Neural cell (in vitro differentiated cells): ENCODE data around the gene MTX1. TPM values are rescaled to one million over a fixed set of nuclear protein-coding genes. Genes with fewer than 3 reads are reported as not detected.

Experiments used
- H2AFZ ChIP-seq: fragments of 200-600, 300-800 bp; sonication (generic), shearing (Covaris generic); 2 replicates; pipeline ENCODE4 v1.6.0; 2014; ENCODE audit warnings: low read depth, mild to moderate bottlenecking, antibody characterized with exemption, low read length, moderate library complexity
- H3F3A ChIP-seq: fragments of 200-600 bp; shearing (Covaris generic); 2 replicates; pipeline ENCODE4 v1.6.1; 2016; ENCODE audit warnings: mild to moderate bottlenecking, moderate library complexity, mixed read lengths, antibody characterized with exemption, low read length; ENCODE audit not compliant: insufficient read depth, poor library complexity, severe bottlenecking
- H3K27ac ChIP-seq: fragments of 200-600, 300-800 bp; sonication (generic), shearing (Covaris generic); 2 replicates; pipeline ENCODE4 v1.5.1; 2014; ENCODE audit warnings: mild to moderate bottlenecking, low read length, moderate library complexity
- H3K27me3 ChIP-seq: fragments of 300-800, 200-600 bp; sonication (generic), shearing (Covaris generic); 2 replicates; pipeline ENCODE4 v1.6.0; 2014; ENCODE audit warnings: mild to moderate bottlenecking, low read depth, low read length, moderate library complexity; ENCODE audit not compliant: insufficient read depth
- H3K36me3 ChIP-seq: fragments of 300-800, 200-600 bp; sonication (generic), shearing (Covaris generic); 2 replicates; pipeline ENCODE4 v1.5.1; 2014; ENCODE audit warnings: mild to moderate bottlenecking, antibody characterized with exemption, low read length, moderate library complexity; ENCODE audit not compliant: insufficient read depth
- H3K4me2 ChIP-seq: fragments of 300-800, 200-600 bp; sonication (generic), shearing (Covaris generic); 2 replicates; pipeline ENCODE4 v1.6.0; 2014; ENCODE audit warnings: mild to moderate bottlenecking, low read length
- H3K4me3 ChIP-seq: fragments of 300-800, 200-600 bp; sonication (generic), shearing (Covaris generic); 2 replicates; pipeline ENCODE4 v1.5.1; 2014; ENCODE audit warnings: mild to moderate bottlenecking, low read length, moderate library complexity
- H3K79me2 ChIP-seq: fragments of 200-600 bp; shearing (Covaris generic); replicated peaks from 2 replicates; pipeline ENCODE4 v1.6.0; 2014; ENCODE audit warnings: mild to moderate bottlenecking, low read length, moderate library complexity; ENCODE audit not compliant: insufficient read depth
- H3K9ac ChIP-seq: fragments of 300-800, 200-600 bp; sonication (generic), shearing (Covaris generic); 2 replicates; pipeline ENCODE4 v1.6.1; 2016; ENCODE audit warnings: mild to moderate bottlenecking, low read length, mixed read lengths
- H3K9me2 ChIP-seq: fragments of 200-600 bp; shearing (Covaris generic); 2 replicates; pipeline ENCODE4 v1.6.1; 2016; ENCODE audit warnings: mild to moderate bottlenecking, low read length, mixed read lengths; ENCODE audit not compliant: insufficient read depth
- H3K9me3 ChIP-seq: fragments of 200-600, 300-800 bp; sonication (generic), shearing (Covaris generic); 2 replicates; pipeline ENCODE4 v1.6.1; 2016; ENCODE audit warnings: mild to moderate bottlenecking, mixed run types, low read length, moderate library complexity, mixed read lengths
- H4K20me1 ChIP-seq: fragments of 200-600 bp; shearing (Covaris generic); 2 replicates; pipeline ENCODE4 v1.6.1; 2016; ENCODE audit warnings: mild to moderate bottlenecking, mixed run types; ENCODE audit not compliant: insufficient read depth
- EP300 ChIP-seq: fragments of 450-650 bp; conservative IDR thresholded peaks from 2 replicates; pipeline ENCODE4 v1.6.1; 2014; ENCODE audit warnings: antibody characterized with exemption, mild to moderate bottlenecking, moderate library complexity; ENCODE audit not compliant: poor library complexity, severe bottlenecking
- EZH2 ChIP-seq: fragments of 200-600, 300-800 bp; shearing (Covaris generic), sonication (generic); IDR thresholded peaks from 2 replicates; pipeline ENCODE4 v1.6.1; 2014; ENCODE audit warnings: antibody characterized with exemption, low read length, borderline replicate concordance, mild to moderate bottlenecking; ENCODE audit not compliant: insufficient read depth, poor library complexity, severe bottlenecking
- MXI1 ChIP-seq: fragments of 450-650 bp; conservative IDR thresholded peaks from 2 replicates; pipeline ENCODE4 v1.6.1; 2014; ENCODE audit warnings: antibody characterized with exemption, mild to moderate bottlenecking; ENCODE audit not compliant: poor library complexity, severe bottlenecking
- POLR2AphosphoS5 ChIP-seq: IDR thresholded peaks from 2 replicates; pipeline ENCODE4 v1.6.1; 2012
- RAD21 ChIP-seq: fragments of 450-650 bp; conservative IDR thresholded peaks from 2 replicates; pipeline ENCODE4 v1.6.1; 2014; ENCODE audit warnings: antibody characterized with exemption, mild to moderate bottlenecking, moderate library complexity
- SMC3 ChIP-seq: fragments of 450-650 bp; conservative IDR thresholded peaks from 2 replicates; pipeline ENCODE4 v1.6.1; 2014; ENCODE audit warnings: antibody characterized with exemption, mild to moderate bottlenecking, moderate library complexity; ENCODE audit not compliant: poor library complexity
- TAF1 ChIP-seq: IDR thresholded peaks from 2 replicates; pipeline ENCODE4 v1.6.1; 2012; ENCODE audit warnings: low read depth
- polyA plus RNA-seq: library from polyadenylated mRNA; depleted of rRNA; stranded (reverse); fragments of >200 nt; gene quantifications from 2 replicates; pipeline ENCODE4 v1.2.3, GENCODE V29; 2014
- TF ChIP-seq, protein P1 (sequence below): fragments of 450-650 bp; IDR thresholded peaks from 2 replicates; pipeline ENCODE4 v1.5.1; 2014; ENCODE audit warnings: antibody characterized with exemption, mild to moderate bottlenecking, moderate library complexity; ENCODE audit not compliant: poor library complexity, severe bottlenecking
- TF ChIP-seq, protein P2 (sequence below): IDR thresholded peaks from 2 replicates; pipeline ENCODE4 v1.6.1; 2012; ENCODE audit warnings: borderline replicate concordance

Gene MTX1
- polyA plus RNA-seq, 1 donor from 2014 or later, result 55.0 TPM

DNA sequence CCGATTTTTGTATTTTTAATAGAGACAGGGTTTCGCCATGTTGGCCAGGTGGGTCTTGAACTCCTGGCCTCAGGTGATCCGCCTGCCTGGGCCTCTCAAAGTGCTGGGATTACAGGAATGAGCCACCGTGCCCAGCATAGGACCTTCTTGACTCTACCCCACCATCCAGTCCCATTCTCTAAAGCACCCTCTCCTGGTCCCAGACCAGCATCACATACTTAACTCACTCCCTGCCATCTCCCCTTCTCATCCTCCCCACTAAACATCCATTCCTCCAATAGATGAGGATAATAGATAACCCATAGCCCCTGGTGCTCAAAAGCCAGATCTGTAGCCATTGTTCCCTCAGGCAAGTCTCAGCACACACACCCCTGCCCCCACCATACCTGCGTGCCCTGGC, 44.7 kb downstream of the MTX1 start:
- no peaks in the 10 kb centered on the region for H3K27me3 ChIP-seq
- peaks cover 8% of the 10 kb centered on the region for H3K79me2 ChIP-seq
- H3F3A ChIP-seq, result no peaks in the 10 kb centered on the region
- H4K20me1 ChIP-seq, result no peaks in the 10 kb centered on the region
- H3K4me2 ChIP-seq, result no peak overlapping the region
- H3K9me3 ChIP-seq, result no peaks in the 10 kb centered on the region
- H2AFZ ChIP-seq, result no peak overlapping the region
- peak overlapping the region; percentile 91 for H3K9ac ChIP-seq
- H3K9me2 ChIP-seq, result no peaks in the 10 kb centered on the region
- no peak overlapping the region for H3K27ac ChIP-seq
- TF ChIP-seq MXI1, result no peak
- no peak for TF ChIP-seq TAF1
- TF ChIP-seq EP300, result no peak
- no peak for TF ChIP-seq SMC3
- no peak for TF ChIP-seq POLR2AphosphoS5
- TF ChIP-seq, protein P1, sequence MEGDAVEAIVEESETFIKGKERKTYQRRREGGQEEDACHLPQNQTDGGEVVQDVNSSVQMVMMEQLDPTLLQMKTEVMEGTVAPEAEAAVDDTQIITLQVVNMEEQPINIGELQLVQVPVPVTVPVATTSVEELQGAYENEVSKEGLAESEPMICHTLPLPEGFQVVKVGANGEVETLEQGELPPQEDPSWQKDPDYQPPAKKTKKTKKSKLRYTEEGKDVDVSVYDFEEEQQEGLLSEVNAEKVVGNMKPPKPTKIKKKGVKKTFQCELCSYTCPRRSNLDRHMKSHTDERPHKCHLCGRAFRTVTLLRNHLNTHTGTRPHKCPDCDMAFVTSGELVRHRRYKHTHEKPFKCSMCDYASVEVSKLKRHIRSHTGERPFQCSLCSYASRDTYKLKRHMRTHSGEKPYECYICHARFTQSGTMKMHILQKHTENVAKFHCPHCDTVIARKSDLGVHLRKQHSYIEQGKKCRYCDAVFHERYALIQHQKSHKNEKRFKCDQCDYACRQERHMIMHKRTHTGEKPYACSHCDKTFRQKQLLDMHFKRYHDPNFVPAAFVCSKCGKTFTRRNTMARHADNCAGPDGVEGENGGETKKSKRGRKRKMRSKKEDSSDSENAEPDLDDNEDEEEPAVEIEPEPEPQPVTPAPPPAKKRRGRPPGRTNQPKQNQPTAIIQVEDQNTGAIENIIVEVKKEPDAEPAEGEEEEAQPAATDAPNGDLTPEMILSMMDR, result no peak
- no peak for TF ChIP-seq EZH2
- TF ChIP-seq, protein P2, sequence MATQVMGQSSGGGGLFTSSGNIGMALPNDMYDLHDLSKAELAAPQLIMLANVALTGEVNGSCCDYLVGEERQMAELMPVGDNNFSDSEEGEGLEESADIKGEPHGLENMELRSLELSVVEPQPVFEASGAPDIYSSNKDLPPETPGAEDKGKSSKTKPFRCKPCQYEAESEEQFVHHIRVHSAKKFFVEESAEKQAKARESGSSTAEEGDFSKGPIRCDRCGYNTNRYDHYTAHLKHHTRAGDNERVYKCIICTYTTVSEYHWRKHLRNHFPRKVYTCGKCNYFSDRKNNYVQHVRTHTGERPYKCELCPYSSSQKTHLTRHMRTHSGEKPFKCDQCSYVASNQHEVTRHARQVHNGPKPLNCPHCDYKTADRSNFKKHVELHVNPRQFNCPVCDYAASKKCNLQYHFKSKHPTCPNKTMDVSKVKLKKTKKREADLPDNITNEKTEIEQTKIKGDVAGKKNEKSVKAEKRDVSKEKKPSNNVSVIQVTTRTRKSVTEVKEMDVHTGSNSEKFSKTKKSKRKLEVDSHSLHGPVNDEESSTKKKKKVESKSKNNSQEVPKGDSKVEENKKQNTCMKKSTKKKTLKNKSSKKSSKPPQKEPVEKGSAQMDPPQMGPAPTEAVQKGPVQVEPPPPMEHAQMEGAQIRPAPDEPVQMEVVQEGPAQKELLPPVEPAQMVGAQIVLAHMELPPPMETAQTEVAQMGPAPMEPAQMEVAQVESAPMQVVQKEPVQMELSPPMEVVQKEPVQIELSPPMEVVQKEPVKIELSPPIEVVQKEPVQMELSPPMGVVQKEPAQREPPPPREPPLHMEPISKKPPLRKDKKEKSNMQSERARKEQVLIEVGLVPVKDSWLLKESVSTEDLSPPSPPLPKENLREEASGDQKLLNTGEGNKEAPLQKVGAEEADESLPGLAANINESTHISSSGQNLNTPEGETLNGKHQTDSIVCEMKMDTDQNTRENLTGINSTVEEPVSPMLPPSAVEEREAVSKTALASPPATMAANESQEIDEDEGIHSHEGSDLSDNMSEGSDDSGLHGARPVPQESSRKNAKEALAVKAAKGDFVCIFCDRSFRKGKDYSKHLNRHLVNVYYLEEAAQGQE, result no peak
- TF ChIP-seq RAD21, result no peak
- H3K36me3 ChIP-seq, result no peaks in the 10 kb centered on the region
- H3K4me3 ChIP-seq, result peak overlapping the region; percentile 94

GRCh38 chr1:155253797-155254196, 45.3 kb downstream of the MTX1 start:
- H3K4me3 ChIP-seq, result peak overlapping the region; percentile 94
- peak overlapping the region; percentile 91 for H3K9ac ChIP-seq
- H4K20me1 ChIP-seq, result no peaks in the 10 kb centered on the region
- no peak overlapping the region for H3K27ac ChIP-seq
- no peak for TF ChIP-seq RAD21
- TF ChIP-seq, protein P1, result no peak
- no peak for TF ChIP-seq EZH2
- no peak for TF ChIP-seq EP300
- TF ChIP-seq POLR2AphosphoS5, result no peak
- no peak for TF ChIP-seq SMC3
- no peak for TF ChIP-seq TAF1
- TF ChIP-seq MXI1, result no peak
- H3F3A ChIP-seq, result no peaks in the 10 kb centered on the region
- no peaks in the 10 kb centered on the region for H3K9me2 ChIP-seq
- peak overlapping the region; percentile 9 for H3K4me2 ChIP-seq
- H2AFZ ChIP-seq, result no peak overlapping the region
- H3K27me3 ChIP-seq, result no peaks in the 10 kb centered on the region
- H3K9me3 ChIP-seq, result no peaks in the 10 kb centered on the region
- peaks cover 8% of the 10 kb centered on the region for H3K79me2 ChIP-seq
- H3K36me3 ChIP-seq, result no peaks in the 10 kb centered on the region
